Uterus (tissue), 2 donors: ENCODE results near the gene FGD6.

Experiments
- CTCF ChIP-seq, 4 experiments: fragments of 200-600 bp in 2 of 4; fragments of 450-650 bp in 2 of 4; sonication (generic) in 2 of 4; IDR thresholded peaks; one replicate each; pipeline ENCODE4 v1.5.1; 2016 to 2019; ENCODE audit warnings: antibody characterized with exemption in 4 of 4, mild to moderate bottlenecking in 2 of 4, moderate library complexity in 1 of 4
- POLR2A ChIP-seq, 2 donors: fragments of 450-650 bp; IDR thresholded peaks; one replicate each; pipeline ENCODE4 v1.6.1; 2016; ENCODE audit warnings: antibody characterized with exemption in 2 of 2, mild to moderate bottlenecking in 1 of 2, moderate library complexity in 1 of 2

GRCh38 chr12:95147866-95148265 lies 69.4 kb downstream of the FGD6 start:
- TF ChIP-seq CTCF (IDR thresholded peaks at IDR 0.05) (no peak), POLR2A (IDR thresholded peaks at IDR 0.05) (no peak)
